Mesendoderm (in vitro differentiated cells): ENCODE results near the gene SFRP2.
A peak's percentile ranks its signal among the peaks of the same experiment; 100 is the strongest.

Source experiments
- DNase-seq: peaks from one replicate; pipeline ENCODE4 v3.0.0; 2013
- H2AK5ac ChIP-seq: 2 replicates; pipeline ENCODE4 v1.6.1; 2013; ENCODE audit warnings: low read length, inconsistent platforms
- H2BK120ac ChIP-seq: 2 replicates; pipeline ENCODE4 v1.6.1; 2013; ENCODE audit warnings: low read depth, mild to moderate bottlenecking, low read length, moderate library complexity, mixed read lengths
- H2BK15ac ChIP-seq: replicated peaks from 2 replicates; pipeline ENCODE4 v1.6.1; 2013; ENCODE audit warnings: low read depth, mild to moderate bottlenecking, moderate library complexity
- H2BK5ac ChIP-seq: 2 replicates; pipeline ENCODE4 v1.6.1; 2013; ENCODE audit warnings: low read length, inconsistent platforms
- H3K18ac ChIP-seq: 2 replicates; pipeline ENCODE4 v1.6.1; 2013; ENCODE audit warnings: mild to moderate bottlenecking, low read length, mixed read lengths
- H3K23ac ChIP-seq: one replicate; pipeline ENCODE4 v1.6.1; 2013; ENCODE audit warnings: low read length
- H3K27ac ChIP-seq: 2 replicates; pipeline ENCODE4 v1.5.1; 2013; ENCODE audit warnings: low read depth, mild to moderate bottlenecking, inconsistent platforms, low read length, moderate library complexity
- H3K27me3 ChIP-seq: 2 replicates; pipeline ENCODE4 v1.6.1; 2013; ENCODE audit warnings: low read length, control low read depth, mild to moderate bottlenecking, inconsistent platforms; ENCODE audit not compliant: insufficient read depth, poor library complexity
- H3K36me3 ChIP-seq: 2 replicates; pipeline ENCODE4 v1.6.1; 2013; ENCODE audit warnings: low read length, inconsistent platforms; ENCODE audit not compliant: control insufficient read depth, insufficient read depth
- H3K4ac ChIP-seq: one replicate; pipeline ENCODE4 v1.6.1; 2013; ENCODE audit warnings: low read depth, mild to moderate bottlenecking, low read length, moderate library complexity
- H3K4me1 ChIP-seq: 2 replicates; pipeline ENCODE4 v1.6.1; 2013; ENCODE audit warnings: low read depth, low read length, inconsistent platforms; ENCODE audit not compliant: control insufficient read depth
- H3K4me2 ChIP-seq: 2 replicates; pipeline ENCODE4 v1.6.1; 2013; ENCODE audit warnings: low read length
- H3K4me3 ChIP-seq: 2 replicates; pipeline ENCODE4 v1.5.1; 2013; ENCODE audit warnings: mild to moderate bottlenecking, low read length
- H3K56ac ChIP-seq: one replicate; pipeline ENCODE4 v1.6.1; 2013; ENCODE audit warnings: low read length
- H3K79me1 ChIP-seq: 2 replicates; pipeline ENCODE4 v1.6.1; 2013; ENCODE audit warnings: low read length, inconsistent platforms
- H3K79me2 ChIP-seq: 2 replicates; pipeline ENCODE4 v1.6.1; 2013; ENCODE audit warnings: mild to moderate bottlenecking, low read length; ENCODE audit not compliant: control insufficient read depth, insufficient read depth
- H3K9ac ChIP-seq: 2 replicates; pipeline ENCODE4 v1.6.1; 2013; ENCODE audit warnings: low read length, inconsistent platforms
- H4K5ac ChIP-seq: one replicate; pipeline ENCODE4 v1.6.1; 2013; ENCODE audit warnings: low read length
- H4K8ac ChIP-seq: one replicate; pipeline ENCODE4 v1.6.1; 2013; ENCODE audit warnings: low read depth, mild to moderate bottlenecking, control low read depth, low read length, moderate library complexity
- WGBS: extraction: QIAGEN DNeasy Blood & Tissue Kit; methylation state at CpG from one replicate; pipeline ENCODE4 v1.1.7; 2013; ENCODE audit warnings: low lambda C conversion rate, missing lambda C conversion rate; ENCODE audit not compliant: insufficient coverage; ENCODE audit errors: extremely low coverage; 5-methylcytosine and 5-hydroxymethylcytosine counted together

The SFRP2 gene

DNA sequence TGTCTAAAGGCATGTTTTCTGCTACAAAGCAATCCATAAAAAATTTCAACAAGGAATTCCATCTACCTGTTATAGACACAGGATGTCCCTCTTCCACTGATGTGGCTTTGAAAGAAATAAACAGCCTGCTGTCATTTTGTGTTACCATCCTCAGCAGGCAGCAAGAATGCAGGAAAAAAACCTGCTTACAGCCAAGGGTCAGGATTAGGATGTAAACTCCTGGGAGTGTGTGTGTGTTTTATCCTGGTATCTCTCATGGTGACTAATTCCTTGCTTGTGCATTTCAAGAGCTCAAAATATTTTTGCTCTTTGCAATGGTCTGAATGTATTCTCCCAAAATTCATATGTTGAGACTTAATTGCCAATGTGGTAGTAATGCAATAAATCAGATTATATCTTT, 28.6 kb upstream of the SFRP2 start:
- Histone ChIP-seq H4K8ac (no peak overlapping the region), H2BK5ac (no peak overlapping the region), H2BK120ac (no peak overlapping the region), H2AK5ac (no peak overlapping the region), H3K56ac (no peak overlapping the region), H3K36me3 (no peaks in the 10 kb centered on the region), H2BK15ac (no peak overlapping the region), H3K23ac (no peak overlapping the region), H3K79me1 (no peaks in the 10 kb centered on the region), H3K79me2 (no peaks in the 10 kb centered on the region), H3K9ac (no peak overlapping the region), H3K18ac (no peak overlapping the region), H3K4me1 (no peaks in the 10 kb centered on the region), H3K4me3 (no peak overlapping the region), H3K4me2 (no peak overlapping the region), H3K27ac (no peak overlapping the region), H3K4ac (no peak overlapping the region), H3K27me3 (no peaks in the 10 kb centered on the region), H4K5ac (no peak overlapping the region)
- DNase-seq = no peak

DNA sequence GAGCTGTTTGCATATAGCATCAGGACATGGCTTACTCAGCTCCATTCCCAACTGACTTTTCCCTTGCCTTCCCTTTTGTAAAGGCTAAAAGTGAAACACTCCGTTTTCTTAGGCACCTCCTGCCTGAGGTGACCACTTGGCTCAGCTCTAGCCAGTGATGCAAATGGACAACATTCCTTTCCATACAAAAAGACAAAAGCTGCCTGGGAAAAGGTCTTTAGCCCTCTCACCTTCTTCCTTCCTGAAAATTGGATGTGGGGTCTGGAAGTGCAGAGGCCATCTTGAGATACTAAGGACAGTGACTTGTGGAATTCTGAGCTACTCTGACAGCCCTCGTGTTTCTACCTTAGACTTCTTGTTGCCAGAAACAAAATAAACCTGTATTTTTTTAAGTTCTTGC, 27.7 kb upstream of the SFRP2 start:
- Histone ChIP-seq H3K4me2 (no peak overlapping the region), H3K27ac (no peak overlapping the region), H3K9ac (no peak overlapping the region), H4K5ac (no peak overlapping the region), H3K56ac (no peak overlapping the region), H4K8ac (no peak overlapping the region), H3K4me1 (no peaks in the 10 kb centered on the region), H2BK15ac (no peak overlapping the region), H2BK5ac (no peak overlapping the region), H3K18ac (no peak overlapping the region), H3K79me1 (no peaks in the 10 kb centered on the region), H2BK120ac (no peak overlapping the region), H3K4ac (no peak overlapping the region), H2AK5ac (no peak overlapping the region), H3K27me3 (no peaks in the 10 kb centered on the region), H3K36me3 (no peaks in the 10 kb centered on the region), H3K79me2 (no peaks in the 10 kb centered on the region), H3K4me3 (no peak overlapping the region), H3K23ac (no peak overlapping the region)
- WGBS = no CpG with 5 or more reads among the region's 2 CpGs
- DNase-seq = peak; percentile 31

DNA sequence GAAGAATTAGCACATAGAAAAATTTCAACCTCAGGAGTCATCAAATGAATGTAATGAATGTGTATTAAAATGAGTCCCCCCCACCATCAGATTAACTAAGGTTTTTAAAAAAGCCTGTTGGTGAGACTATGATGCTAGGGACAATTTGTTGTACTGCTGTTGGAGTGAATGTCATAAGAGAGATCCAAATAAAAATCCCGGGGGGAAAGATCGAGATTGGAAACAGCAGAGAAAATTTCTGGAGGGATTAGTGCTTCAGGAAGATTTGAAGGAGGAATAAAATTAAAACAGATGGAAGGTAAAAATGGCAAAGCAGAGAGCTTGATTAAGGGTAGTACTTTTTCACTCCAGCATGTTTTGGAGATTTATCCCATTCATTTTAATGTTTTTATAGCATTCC, 25.9 kb upstream of the SFRP2 start:
- Histone ChIP-seq H2BK15ac (no peak overlapping the region), H3K4me2 (no peak overlapping the region), H3K79me1 (no peaks in the 10 kb centered on the region), H2AK5ac (no peak overlapping the region), H2BK120ac (no peak overlapping the region), H3K36me3 (no peaks in the 10 kb centered on the region), H3K18ac (no peak overlapping the region), H3K4me1 (no peaks in the 10 kb centered on the region), H3K4ac (no peak overlapping the region), H3K27ac (no peak overlapping the region), H3K4me3 (no peak overlapping the region), H4K8ac (no peak overlapping the region), H4K5ac (no peak overlapping the region), H3K27me3 (no peaks in the 10 kb centered on the region), H3K56ac (no peak overlapping the region), H3K23ac (no peak overlapping the region), H3K79me2 (no peaks in the 10 kb centered on the region), H2BK5ac (no peak overlapping the region), H3K9ac (no peak overlapping the region)
- WGBS = no CpG with 5 or more reads among the region's 2 CpGs
- DNase-seq = no peak

DNA sequence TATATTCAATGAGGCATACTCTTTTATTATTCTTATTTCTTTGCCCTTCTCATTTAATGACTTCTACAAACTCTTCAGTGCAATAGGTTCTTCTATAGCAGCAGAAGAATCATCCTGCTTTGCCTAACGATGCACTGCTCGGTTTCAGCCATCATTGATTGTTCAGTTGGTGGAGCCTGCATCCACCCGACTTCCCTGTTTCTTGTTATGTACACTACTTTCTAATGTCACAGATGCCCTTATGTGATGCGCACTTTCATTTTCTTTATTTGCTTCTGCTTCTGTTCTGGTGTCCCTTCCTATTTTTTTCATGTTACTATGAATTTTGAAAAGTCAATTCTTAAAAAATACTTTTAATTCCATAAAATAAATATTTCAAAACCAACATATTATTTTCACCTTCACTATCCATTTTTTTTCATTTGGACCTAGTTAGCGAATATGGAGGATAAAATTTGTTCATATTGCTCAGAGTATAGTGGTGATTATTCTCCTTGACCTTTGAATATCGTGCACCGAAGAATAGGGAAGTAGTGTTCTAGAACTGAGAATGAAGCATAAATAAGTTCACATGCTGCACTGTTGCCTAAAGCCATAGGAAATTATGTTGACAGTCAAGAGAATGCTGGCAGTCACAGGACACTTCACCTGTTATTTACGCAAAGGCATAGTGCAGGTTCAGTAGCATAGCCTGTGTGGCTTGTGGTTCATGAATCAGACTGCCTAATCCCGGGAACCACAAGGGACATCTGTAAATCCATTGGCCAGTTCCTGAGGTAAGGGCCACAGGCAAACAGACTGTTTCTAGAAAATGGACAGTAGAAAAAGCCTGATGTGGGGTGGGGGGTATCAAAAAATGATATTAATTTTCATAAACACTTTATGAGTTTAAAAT, 21.3 kb upstream of the SFRP2 start:
- H3K18ac ChIP-seq = no peak overlapping the region
- no peak overlapping the region for H2AK5ac ChIP-seq
- H3K9ac ChIP-seq = no peak overlapping the region
- H3K4me1 ChIP-seq = no peaks in the 10 kb centered on the region
- H3K27ac ChIP-seq = no peak overlapping the region
- H3K4me2 ChIP-seq = no peak overlapping the region
- no peaks in the 10 kb centered on the region for H3K79me1 ChIP-seq
- H3K4ac ChIP-seq = no peak overlapping the region
- no peaks in the 10 kb centered on the region for H3K27me3 ChIP-seq
- DNase-seq = no peak
- 100% methylated on average over 1 of the region's 9 CpGs for WGBS
- H4K5ac ChIP-seq = no peak overlapping the region
- no peak overlapping the region for H3K4me3 ChIP-seq
- no peak overlapping the region for H2BK15ac ChIP-seq
- no peaks in the 10 kb centered on the region for H3K79me2 ChIP-seq
- H3K56ac ChIP-seq = no peak overlapping the region
- H2BK120ac ChIP-seq = no peak overlapping the region
- H4K8ac ChIP-seq = no peak overlapping the region
- H3K23ac ChIP-seq = no peak overlapping the region
- H2BK5ac ChIP-seq = no peak overlapping the region
- no peaks in the 10 kb centered on the region for H3K36me3 ChIP-seq

DNA sequence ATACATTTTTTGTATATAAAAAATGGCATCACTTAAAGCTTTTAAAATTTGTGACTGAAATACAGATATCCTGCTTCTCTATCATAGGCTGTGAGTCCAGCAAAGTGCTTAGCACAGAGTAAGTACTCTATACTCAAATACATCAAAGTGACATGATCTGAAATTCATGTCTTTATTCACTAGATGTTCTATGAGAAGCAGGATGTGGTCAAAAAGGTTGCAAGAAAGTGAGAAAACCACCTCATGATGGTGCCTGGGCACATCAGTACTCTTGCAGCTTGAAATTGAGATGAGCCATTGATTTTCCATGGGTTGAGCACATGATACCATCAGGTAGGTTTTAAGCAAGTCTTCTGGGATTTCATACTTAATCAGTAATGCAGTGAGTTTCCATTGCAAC, 20.4 kb upstream of the SFRP2 start:
- no peak overlapping the region for H3K9ac ChIP-seq
- H3K4me2 ChIP-seq = no peak overlapping the region
- H3K27me3 ChIP-seq = no peaks in the 10 kb centered on the region
- H3K36me3 ChIP-seq = no peaks in the 10 kb centered on the region
- no peak overlapping the region for H3K4ac ChIP-seq
- H3K4me1 ChIP-seq = no peaks in the 10 kb centered on the region
- H4K5ac ChIP-seq = no peak overlapping the region
- DNase-seq = no peak
- no peaks in the 10 kb centered on the region for H3K79me2 ChIP-seq
- H4K8ac ChIP-seq = no peak overlapping the region
- no peak overlapping the region for H3K27ac ChIP-seq
- no peaks in the 10 kb centered on the region for H3K79me1 ChIP-seq
- H3K23ac ChIP-seq = no peak overlapping the region
- no peak overlapping the region for H3K56ac ChIP-seq
- H2AK5ac ChIP-seq = no peak overlapping the region
- no peak overlapping the region for H2BK15ac ChIP-seq
- H3K4me3 ChIP-seq = no peak overlapping the region
- H2BK5ac ChIP-seq = no peak overlapping the region
- no peak overlapping the region for H2BK120ac ChIP-seq
- no peak overlapping the region for H3K18ac ChIP-seq

DNA sequence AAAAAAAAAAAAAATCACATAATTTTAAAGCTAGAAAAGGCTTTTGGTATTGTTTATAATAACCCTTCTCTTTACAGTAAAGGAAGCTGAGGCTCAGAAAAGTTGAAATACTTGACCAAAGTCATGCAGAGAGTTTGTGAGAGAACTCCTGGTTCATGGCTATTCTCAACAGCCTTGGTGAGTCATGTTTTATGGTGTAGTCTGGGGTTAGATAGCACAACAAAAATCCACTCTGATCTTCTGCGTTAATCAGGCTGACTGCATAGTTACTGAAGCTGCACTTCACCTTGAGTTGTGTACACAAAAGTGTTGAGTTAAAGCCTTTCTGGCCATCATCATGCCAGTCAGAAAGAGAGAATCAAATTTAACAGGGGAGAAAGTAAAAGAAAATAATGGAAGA, 19.3 kb upstream of the SFRP2 start:
- no peaks in the 10 kb centered on the region for H3K79me2 ChIP-seq
- H3K36me3 ChIP-seq = no peaks in the 10 kb centered on the region
- no peak overlapping the region for H3K4ac ChIP-seq
- H3K9ac ChIP-seq = no peak overlapping the region
- no peaks in the 10 kb centered on the region for H3K79me1 ChIP-seq
- no peak overlapping the region for H3K27ac ChIP-seq
- H2BK5ac ChIP-seq = no peak overlapping the region
- no peak overlapping the region for H3K4me3 ChIP-seq
- no peak overlapping the region for H2BK15ac ChIP-seq
- no peaks in the 10 kb centered on the region for H3K27me3 ChIP-seq
- no peak overlapping the region for H4K8ac ChIP-seq
- DNase-seq = no peak
- no peak overlapping the region for H3K4me2 ChIP-seq
- no peak overlapping the region for H2BK120ac ChIP-seq
- H3K18ac ChIP-seq = no peak overlapping the region
- no CpG with 5 or more reads among the region's 1 CpG for WGBS
- no peak overlapping the region for H2AK5ac ChIP-seq
- H4K5ac ChIP-seq = no peak overlapping the region
- H3K23ac ChIP-seq = no peak overlapping the region
- no peaks in the 10 kb centered on the region for H3K4me1 ChIP-seq
- no peak overlapping the region for H3K56ac ChIP-seq
